GM21619 (cell line): Measurements from ENCODE around the gene SIGLEC8.
"Not testable (repeated sequence)": the region's sequence is repeated elsewhere in the genome, so short reads cannot be mapped to it uniquely, and the experiment has no call there.

Experiments used
- ATAC-seq: cut with Tn5 transposase; IDR thresholded peaks from one replicate; pipeline ENCODE4 v1.9.1; 2021; ENCODE audit not compliant: unreplicated experiment

SIGLEC8 gene

GRCh38 chr19:51448011-51448410 is 10.2 kb downstream of the SIGLEC8 start:
- no peak for ATAC-seq

- not testable (repeated sequence) for ATAC-seq
These were observed 10.7 kb downstream of the SIGLEC8 start for GRCh38 chr19:51447510-51447909.

GRCh38 chr19:51441410-51442390 is 16.6 kb downstream of the SIGLEC8 start:
- peak; percentile 94 for ATAC-seq

GRCh38 chr19:51440846-51441409 is 17.3 kb downstream of the SIGLEC8 start:
- ATAC-seq: no peak

- no peak for ATAC-seq
These were observed 18.2 kb downstream of the SIGLEC8 start for GRCh38 chr19:51440052-51440451.

- ATAC-seq: no peak
These were observed 19.2 kb downstream of the SIGLEC8 start for GRCh38 chr19:51439021-51439465.

- ATAC-seq: no peak
These were observed 23.8 kb downstream of the SIGLEC8 start for GRCh38 chr19:51434456-51434855.

GRCh38 chr19:51433043-51433442 is 25.2 kb downstream of the SIGLEC8 start:
- no peak for ATAC-seq

- ATAC-seq: no peak
These were observed 27.1 kb downstream of the SIGLEC8 start for GRCh38 chr19:51431124-51431523.

- no peak for ATAC-seq
These were observed 28.0 kb downstream of the SIGLEC8 start for GRCh38 chr19:51430221-51430620.

GRCh38 chr19:51427201-51427600 is 31.1 kb downstream of the SIGLEC8 start:
- ATAC-seq: no peak

- no peak for ATAC-seq
These were observed 36.2 kb downstream of the SIGLEC8 start for GRCh38 chr19:51422053-51422448.

GRCh38 chr19:51421229-51422052 is 36.8 kb downstream of the SIGLEC8 start:
- ATAC-seq: no peak

- not testable (repeated sequence) for ATAC-seq
These were observed 37.7 kb downstream of the SIGLEC8 start for GRCh38 chr19:51420511-51420910.

GRCh38 chr19:51418707-51419106 is 39.5 kb downstream of the SIGLEC8 start:
- ATAC-seq: no peak

- peak; percentile 24 for ATAC-seq
These were observed 40.5 kb downstream of the SIGLEC8 start for GRCh38 chr19:51417810-51418157.

- ATAC-seq: peak; percentile 67
These were observed 41.0 kb downstream of the SIGLEC8 start, which contains the start of gene SIGLEC10 for GRCh38 chr19:51417107-51417809. Gene SIGLEC10, minus strand, starts transcription at chr19:51417642. Its CDS starts 61 bp downstream, at chr19:51417581.

- not testable (repeated sequence) for ATAC-seq
These were observed 41.8 kb downstream of the SIGLEC8 start for GRCh38 chr19:51416422-51416821.

- no peak for ATAC-seq
These were observed 43.1 kb downstream of the SIGLEC8 start for GRCh38 chr19:51415187-51415586.

- ATAC-seq: no peak
These were observed 47.1 kb downstream of the SIGLEC8 start for GRCh38 chr19:51410950-51411748.
